GM12872 (cell line): ENCODE data around the gene NHERF2.
A peak's percentile ranks its signal among the peaks of the same experiment; 100 is the strongest.

Experiments used
- CTCF ChIP-seq: IDR thresholded peaks from 3 replicates; pipeline ENCODE4 v1.5.1; 2011; ENCODE audit warnings: low read depth, mild to moderate bottlenecking, low read length, moderate library complexity; ENCODE audit not compliant: insufficient read depth

Gene NHERF2

GRCh38 chr16:2054543-2055245, 28.0 kb downstream of the NHERF2 start:
- TF ChIP-seq CTCF = no peak

GRCh38 chr16:2056077-2056476, 29.4 kb downstream of the NHERF2 start:
- no peak for TF ChIP-seq CTCF

GRCh38 chr16:2056681-2057407, 30.1 kb downstream of the NHERF2 start:
- TF ChIP-seq CTCF = peak; percentile 37; the same call in 1 of the 3 replicates

GRCh38 chr16:2057438-2057837, 30.7 kb downstream of the NHERF2 start:
- no peak for TF ChIP-seq CTCF

- TF ChIP-seq CTCF = no peak
Measured at GRCh38 chr16:2058420-2058819, 31.7 kb downstream of the NHERF2 start.

GRCh38 chr16:2058872-2059271, 32.2 kb downstream of the NHERF2 start:
- TF ChIP-seq CTCF = no peak

GRCh38 chr16:2060346-2060745, 33.6 kb downstream of the NHERF2 start:
- no peak for TF ChIP-seq CTCF
